ENCODE measurements around the gene HTR4.

GRCh38 chr5:148484651-148485050 lies 169.7 kb downstream of the HTR4 start:
- TF ChIP-seq CTCF (IDR thresholded peaks at IDR 0.05; ENCODE audit: low read length) (no peak), EZH2phosphoT487 (IDR thresholded peaks at IDR 0.05; ENCODE audit: low read length) (no peak)
